Measurements from ENCODE around the gene STRA8.

STRA8 gene

DNA sequence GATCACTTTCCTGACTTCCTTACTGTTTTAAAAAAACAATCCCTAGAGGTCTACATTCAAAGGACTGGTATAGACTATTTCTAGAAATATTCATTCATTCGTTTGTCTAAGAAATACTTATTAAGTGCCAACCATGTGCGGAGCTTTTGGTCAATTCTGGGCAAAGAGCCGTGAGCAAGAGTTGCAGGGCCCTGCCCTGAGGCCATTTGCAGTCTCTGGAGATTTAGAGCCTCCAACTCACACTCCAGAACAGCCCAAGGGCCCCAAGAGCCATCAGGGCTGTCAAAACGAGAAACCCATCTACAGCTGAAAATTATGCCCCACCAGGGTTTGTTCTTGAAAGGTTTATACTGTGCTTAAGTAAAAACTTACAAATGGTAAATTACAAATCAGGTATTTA lies 38.5 kb upstream of the STRA8 start:
- no peak overlapping the region for H3K4me3 ChIP-seq (ENCODE audit: low read depth, low read length)
- TF ChIP-seq, protein P1, sequence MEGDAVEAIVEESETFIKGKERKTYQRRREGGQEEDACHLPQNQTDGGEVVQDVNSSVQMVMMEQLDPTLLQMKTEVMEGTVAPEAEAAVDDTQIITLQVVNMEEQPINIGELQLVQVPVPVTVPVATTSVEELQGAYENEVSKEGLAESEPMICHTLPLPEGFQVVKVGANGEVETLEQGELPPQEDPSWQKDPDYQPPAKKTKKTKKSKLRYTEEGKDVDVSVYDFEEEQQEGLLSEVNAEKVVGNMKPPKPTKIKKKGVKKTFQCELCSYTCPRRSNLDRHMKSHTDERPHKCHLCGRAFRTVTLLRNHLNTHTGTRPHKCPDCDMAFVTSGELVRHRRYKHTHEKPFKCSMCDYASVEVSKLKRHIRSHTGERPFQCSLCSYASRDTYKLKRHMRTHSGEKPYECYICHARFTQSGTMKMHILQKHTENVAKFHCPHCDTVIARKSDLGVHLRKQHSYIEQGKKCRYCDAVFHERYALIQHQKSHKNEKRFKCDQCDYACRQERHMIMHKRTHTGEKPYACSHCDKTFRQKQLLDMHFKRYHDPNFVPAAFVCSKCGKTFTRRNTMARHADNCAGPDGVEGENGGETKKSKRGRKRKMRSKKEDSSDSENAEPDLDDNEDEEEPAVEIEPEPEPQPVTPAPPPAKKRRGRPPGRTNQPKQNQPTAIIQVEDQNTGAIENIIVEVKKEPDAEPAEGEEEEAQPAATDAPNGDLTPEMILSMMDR (IDR thresholded peaks at IDR 0.05; ENCODE audit: low read depth, low read length, missing control alignments), result no peak
- DNase-seq (ENCODE audit: low read depth), result no peak

GRCh38 chr7:135195968-135196629 lies 37.5 kb upstream of the STRA8 start:
- TF ChIP-seq, protein P1 (IDR thresholded peaks at IDR 0.05; ENCODE audit: low read depth, low read length, missing control alignments), result no peak
- H3K4me3 ChIP-seq (ENCODE audit: low read depth, low read length), result no peak overlapping the region
- DNase-seq (ENCODE audit: low read depth), result no peak

- no peak for DNase-seq (ENCODE audit: low read depth)
- H3K4me3 ChIP-seq (ENCODE audit: low read depth, low read length), result no peak overlapping the region
- TF ChIP-seq, protein P1 (IDR thresholded peaks at IDR 0.05; ENCODE audit: low read depth, low read length, missing control alignments), result no peak
Measured at GRCh38 chr7:135197343-135197742, 36.3 kb upstream of the STRA8 start.

DNA sequence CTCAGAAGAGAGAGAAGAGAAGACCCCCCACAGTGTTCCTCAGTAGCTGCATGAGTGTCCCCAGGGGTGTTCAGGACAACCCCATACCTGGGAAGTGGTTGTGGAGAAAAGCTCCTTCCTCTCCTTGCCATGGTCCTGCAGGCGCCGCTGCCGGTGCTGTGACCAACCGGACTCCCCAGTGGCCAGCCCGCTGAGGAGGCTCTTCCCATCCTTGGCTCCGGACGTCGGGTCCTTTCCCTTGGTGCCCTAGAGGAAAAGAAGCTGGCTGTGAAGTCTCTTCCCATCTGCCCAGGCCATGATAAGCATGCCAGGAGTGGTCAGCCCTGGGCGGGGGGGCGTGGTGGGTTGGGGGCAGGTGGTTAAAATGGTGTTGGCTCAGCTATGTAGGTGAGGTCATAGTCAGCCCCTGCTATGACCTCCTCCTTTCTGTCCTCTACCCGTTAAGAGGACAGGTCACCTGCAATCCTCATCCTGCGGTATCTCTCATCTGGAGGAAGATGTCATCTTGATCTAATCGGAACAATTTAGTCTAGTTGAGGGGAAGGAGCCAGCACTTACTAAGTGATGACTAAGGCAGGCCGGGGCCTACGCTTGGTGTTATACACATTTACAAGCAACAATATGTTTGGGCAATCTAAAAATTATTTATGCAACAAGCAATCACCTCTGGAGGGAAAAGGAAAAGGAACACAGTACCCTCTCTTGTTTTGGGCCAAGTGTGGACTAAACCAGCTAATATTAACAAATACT lies 35.6 kb upstream of the STRA8 start:
- DNase-seq (ENCODE audit: low read depth), result no peak

GRCh38 chr7:135199439-135199838 lies 34.2 kb upstream of the STRA8 start:
- TF ChIP-seq, protein P1 (IDR thresholded peaks at IDR 0.05; ENCODE audit: low read depth, low read length, missing control alignments), result no peak
- no peak overlapping the region for H3K4me3 ChIP-seq (ENCODE audit: low read depth, low read length)
- DNase-seq (ENCODE audit: low read depth), result no peak

More for the DNA sequence above, 35.6 kb upstream of the STRA8 start:
- TF ChIP-seq, protein P1 (IDR thresholded peaks at IDR 0.05; ENCODE audit: low read depth, low read length, missing control alignments), result no peak
- H3K4me3 ChIP-seq (ENCODE audit: low read depth, low read length), result no peak overlapping the region

DNA sequence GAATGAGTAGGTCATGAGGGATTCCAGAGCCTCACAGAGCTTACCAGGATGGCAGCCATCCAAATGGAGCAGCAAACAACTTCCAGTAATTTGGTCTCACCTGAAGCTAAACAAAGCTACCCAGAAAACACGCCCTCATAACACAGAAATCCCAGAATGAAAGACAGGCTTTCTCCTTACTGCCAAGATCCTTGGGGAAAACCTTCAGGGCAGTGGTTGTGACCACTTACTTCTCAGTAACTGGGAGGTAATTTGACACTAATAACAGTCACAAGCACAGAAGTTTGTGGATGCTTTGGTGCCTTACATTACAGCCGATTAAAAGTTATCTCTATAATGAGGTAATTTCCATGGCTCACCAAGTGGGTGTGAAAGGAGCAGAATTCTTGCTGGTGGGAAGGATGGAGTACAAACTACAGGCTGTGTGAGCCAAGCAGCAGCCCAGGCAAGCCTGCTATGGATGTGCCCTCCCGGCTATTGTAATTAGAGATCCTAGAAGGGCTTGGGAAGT lies 32.8 kb upstream of the STRA8 start:
- DNase-seq (ENCODE audit: low read depth), result no peak
- no peak overlapping the region for H3K4me3 ChIP-seq (ENCODE audit: low read depth, low read length)
- TF ChIP-seq, protein P1 (IDR thresholded peaks at IDR 0.05; ENCODE audit: low read depth, low read length, missing control alignments), result no peak
